HCT116 (cell line): ENCODE data around the gene FOXO3.

ENCODE experiments used
- ELF1 ChIP-seq: IDR thresholded peaks from 2 replicates; pipeline ENCODE4 v1.6.1; 2012; ENCODE audit warnings: low read depth, borderline replicate concordance
- EZH2 ChIP-seq: fragments of 200-600 bp; sonication (generic); IDR thresholded peaks from 2 replicates; pipeline ENCODE4 v1.6.1; 2017; ENCODE audit warnings: antibody characterized with exemption, mixed run types
- JUND ChIP-seq: IDR thresholded peaks from 2 replicates; pipeline ENCODE4 v1.6.1; 2012
- POLR2A ChIP-seq: IDR thresholded peaks from 2 replicates; pipeline ENCODE4 v1.7.0; 2011; ENCODE audit warnings: borderline replicate concordance; ENCODE audit not compliant: insufficient read depth, insufficient read length; ENCODE audit errors: extremely low read depth
- POLR2AphosphoS5 ChIP-seq: IDR thresholded peaks from 2 replicates; pipeline ENCODE4 v1.6.1; 2011; ENCODE audit warnings: mild to moderate bottlenecking, low read depth, low read length, moderate library complexity
- SP1 ChIP-seq: IDR thresholded peaks from 2 replicates; pipeline ENCODE4 v1.6.1; 2012; ENCODE audit warnings: low read depth
- YY1 ChIP-seq: IDR thresholded peaks from 2 replicates; pipeline ENCODE4 v1.6.1; 2011; ENCODE audit warnings: low read length, low read depth, moderate library complexity, mild to moderate bottlenecking; ENCODE audit not compliant: insufficient replicate concordance; ENCODE audit errors: extremely low read depth
- TF ChIP-seq, protein P1 (sequence below): IDR thresholded peaks from 2 replicates; pipeline ENCODE4 v1.6.1; 2012
- TF ChIP-seq, protein P2 (sequence below), 3 experiments: fragments of 200-600 bp in 1 of 3; sonication (generic) in 1 of 3; IDR thresholded peaks in 2 of 3; conservative IDR thresholded peaks in 1 of 3; 2 replicates each; pipeline ENCODE4 v1.5.1; 2012 to 2017; ENCODE audit warnings: low read depth in 2 of 3, low read length in 2 of 3, antibody characterized with exemption in 1 of 3, borderline replicate concordance in 1 of 3, control low read depth in 1 of 3, mild to moderate bottlenecking in 1 of 3, mixed read lengths in 1 of 3, mixed run types in 1 of 3, moderate library complexity in 1 of 3; ENCODE audit not compliant: insufficient read depth in 1 of 3
- TF ChIP-seq, protein P3 (sequence below): IDR thresholded peaks from 2 replicates; pipeline ENCODE4 v1.6.1; 2012
- TF ChIP-seq, protein P4 (sequence below): IDR thresholded peaks from 2 replicates; pipeline ENCODE4 v1.6.1; 2011; ENCODE audit warnings: mild to moderate bottlenecking, low read length, moderate library complexity; ENCODE audit not compliant: insufficient replicate concordance; ENCODE audit errors: extremely low read depth

DNA sequence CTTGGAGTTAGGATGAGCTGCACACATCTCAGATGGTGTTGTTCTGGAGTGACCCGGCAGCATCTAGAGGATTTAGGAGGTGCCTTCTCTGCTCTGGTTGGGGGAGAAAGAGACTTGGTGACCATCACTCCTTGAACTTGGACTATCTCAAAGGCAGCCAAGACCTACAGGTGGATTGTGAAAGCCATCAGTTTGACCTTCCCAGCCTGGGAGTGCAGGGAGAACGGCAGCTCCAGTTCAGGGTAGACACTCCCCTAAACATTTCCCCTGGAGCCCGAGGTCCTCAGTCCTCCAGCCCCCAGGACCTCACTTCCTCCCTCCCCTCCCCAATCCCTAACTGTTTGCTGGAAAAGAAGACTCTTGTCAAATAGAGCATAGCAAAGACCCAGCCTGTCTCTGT, 158.8 kb downstream of the FOXO3 start:
- TF ChIP-seq, protein P1, sequence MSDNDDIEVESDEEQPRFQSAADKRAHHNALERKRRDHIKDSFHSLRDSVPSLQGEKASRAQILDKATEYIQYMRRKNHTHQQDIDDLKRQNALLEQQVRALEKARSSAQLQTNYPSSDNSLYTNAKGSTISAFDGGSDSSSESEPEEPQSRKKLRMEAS = no peak
- TF ChIP-seq POLR2AphosphoS5 (no peak), SP1 (no peak), JUND (no peak), EZH2 (no peak), ELF1 (no peak), POLR2A (no peak), YY1 (no peak)
- TF ChIP-seq, protein P2, sequence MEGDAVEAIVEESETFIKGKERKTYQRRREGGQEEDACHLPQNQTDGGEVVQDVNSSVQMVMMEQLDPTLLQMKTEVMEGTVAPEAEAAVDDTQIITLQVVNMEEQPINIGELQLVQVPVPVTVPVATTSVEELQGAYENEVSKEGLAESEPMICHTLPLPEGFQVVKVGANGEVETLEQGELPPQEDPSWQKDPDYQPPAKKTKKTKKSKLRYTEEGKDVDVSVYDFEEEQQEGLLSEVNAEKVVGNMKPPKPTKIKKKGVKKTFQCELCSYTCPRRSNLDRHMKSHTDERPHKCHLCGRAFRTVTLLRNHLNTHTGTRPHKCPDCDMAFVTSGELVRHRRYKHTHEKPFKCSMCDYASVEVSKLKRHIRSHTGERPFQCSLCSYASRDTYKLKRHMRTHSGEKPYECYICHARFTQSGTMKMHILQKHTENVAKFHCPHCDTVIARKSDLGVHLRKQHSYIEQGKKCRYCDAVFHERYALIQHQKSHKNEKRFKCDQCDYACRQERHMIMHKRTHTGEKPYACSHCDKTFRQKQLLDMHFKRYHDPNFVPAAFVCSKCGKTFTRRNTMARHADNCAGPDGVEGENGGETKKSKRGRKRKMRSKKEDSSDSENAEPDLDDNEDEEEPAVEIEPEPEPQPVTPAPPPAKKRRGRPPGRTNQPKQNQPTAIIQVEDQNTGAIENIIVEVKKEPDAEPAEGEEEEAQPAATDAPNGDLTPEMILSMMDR (IDR thresholded peaks at IDR 0.05 in 2 of 3, conservative IDR thresholded peaks at IDR 0.05 in 1 of 3; ENCODE audit: borderline replicate concordance in 1 of 3, insufficient read depth in 1 of 3, low read depth in 2 of 3, low read length in 2 of 3) = no peak
- TF ChIP-seq, protein P3, sequence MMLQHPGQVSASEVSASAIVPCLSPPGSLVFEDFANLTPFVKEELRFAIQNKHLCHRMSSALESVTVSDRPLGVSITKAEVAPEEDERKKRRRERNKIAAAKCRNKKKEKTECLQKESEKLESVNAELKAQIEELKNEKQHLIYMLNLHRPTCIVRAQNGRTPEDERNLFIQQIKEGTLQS = no peak
- TF ChIP-seq, protein P4, sequence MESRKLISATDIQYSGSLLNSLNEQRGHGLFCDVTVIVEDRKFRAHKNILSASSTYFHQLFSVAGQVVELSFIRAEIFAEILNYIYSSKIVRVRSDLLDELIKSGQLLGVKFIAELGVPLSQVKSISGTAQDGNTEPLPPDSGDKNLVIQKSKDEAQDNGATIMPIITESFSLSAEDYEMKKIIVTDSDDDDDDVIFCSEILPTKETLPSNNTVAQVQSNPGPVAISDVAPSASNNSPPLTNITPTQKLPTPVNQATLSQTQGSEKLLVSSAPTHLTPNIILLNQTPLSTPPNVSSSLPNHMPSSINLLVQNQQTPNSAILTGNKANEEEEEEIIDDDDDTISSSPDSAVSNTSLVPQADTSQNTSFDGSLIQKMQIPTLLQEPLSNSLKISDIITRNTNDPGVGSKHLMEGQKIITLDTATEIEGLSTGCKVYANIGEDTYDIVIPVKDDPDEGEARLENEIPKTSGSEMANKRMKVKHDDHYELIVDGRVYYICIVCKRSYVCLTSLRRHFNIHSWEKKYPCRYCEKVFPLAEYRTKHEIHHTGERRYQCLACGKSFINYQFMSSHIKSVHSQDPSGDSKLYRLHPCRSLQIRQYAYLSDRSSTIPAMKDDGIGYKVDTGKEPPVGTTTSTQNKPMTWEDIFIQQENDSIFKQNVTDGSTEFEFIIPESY = no peak
